HPDE6-E6E7 (cell line): ENCODE measurements around the gene GMEB2.
"Not testable (repeated sequence)": the region's sequence is repeated elsewhere in the genome, so short reads cannot be mapped to it uniquely, and the experiment has no call there.

Experiments used
- DNase-seq: peaks from one replicate; pipeline ENCODE4 v3.0.0; 2011; ENCODE audit warnings: missing footprints; ENCODE audit errors: extremely low spot score

Gene GMEB2

GRCh38 chr20:63639093-63639975 lies 12.4 kb upstream of the GMEB2 start:
- DNase-seq: no peak

- DNase-seq: no peak
Measured at GRCh38 chr20:63636752-63637628, 10.1 kb upstream of the GMEB2 start.

- DNase-seq: no peak
Measured at GRCh38 chr20:63635431-63636141, 8.7 kb upstream of the GMEB2 start.

GRCh38 chr20:63633732-63634131 lies 6.8 kb upstream of the GMEB2 start:
- no peak for DNase-seq

- not testable (repeated sequence) for DNase-seq
Measured at GRCh38 chr20:63631426-63631825, 4.5 kb upstream of the GMEB2 start.

- not testable (repeated sequence) for DNase-seq
Measured at GRCh38 chr20:63630956-63631355, 4.1 kb upstream of the GMEB2 start.

- no peak for DNase-seq
Measured at GRCh38 chr20:63628246-63628975, 1.5 kb upstream of the GMEB2 start.

GRCh38 chr20:63627751-63628245 lies 897 bp upstream of the GMEB2 start:
- DNase-seq: no peak

GRCh38 chr20:63627129-63627750 lies 339 bp upstream of the GMEB2 start:
- peak; percentile 99 for DNase-seq

GRCh38 chr20:63625771-63626423 lies 1.0 kb downstream of the GMEB2 start:
- DNase-seq: no peak

DNA sequence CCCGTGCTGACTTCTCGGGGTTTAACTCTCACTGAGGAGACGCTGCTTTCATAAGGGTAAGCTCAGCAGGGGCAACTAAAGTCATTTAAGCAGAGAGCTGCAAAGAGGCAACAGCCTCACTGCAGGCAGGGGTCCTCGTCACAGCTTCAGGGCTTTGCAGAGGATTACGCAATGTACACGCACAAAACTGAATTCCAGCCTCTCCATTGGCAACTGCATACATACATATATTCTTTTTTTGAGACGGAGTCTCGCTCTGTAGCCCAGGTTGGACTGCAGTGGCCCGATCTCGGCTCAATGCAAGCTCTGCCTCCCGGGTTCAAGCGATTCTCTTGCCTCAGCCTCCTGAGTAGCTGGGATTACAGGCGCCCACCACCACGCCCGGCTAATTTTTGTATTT lies 2.4 kb downstream of the GMEB2 start:
- DNase-seq: no peak

DNA sequence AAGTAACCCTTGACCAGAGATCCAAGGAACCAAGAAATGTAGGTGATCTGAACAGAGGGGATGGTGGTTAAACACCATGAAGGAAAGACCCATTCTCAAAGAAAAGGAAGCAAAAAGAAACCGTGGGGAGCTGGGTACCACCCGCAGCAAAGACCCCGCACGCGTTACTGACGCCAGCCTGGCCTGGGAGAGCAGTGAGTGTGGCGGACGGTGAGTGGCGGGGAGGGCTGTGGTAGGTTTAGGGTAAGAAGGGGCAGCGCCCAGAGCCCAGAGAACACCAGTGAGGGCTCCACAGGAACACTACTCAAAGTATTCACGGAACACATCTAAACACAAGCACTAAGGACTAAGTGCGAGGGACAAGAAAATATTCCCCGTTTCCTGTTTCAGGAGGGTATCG lies 4.2 kb downstream of the GMEB2 start:
- no peak for DNase-seq

DNA sequence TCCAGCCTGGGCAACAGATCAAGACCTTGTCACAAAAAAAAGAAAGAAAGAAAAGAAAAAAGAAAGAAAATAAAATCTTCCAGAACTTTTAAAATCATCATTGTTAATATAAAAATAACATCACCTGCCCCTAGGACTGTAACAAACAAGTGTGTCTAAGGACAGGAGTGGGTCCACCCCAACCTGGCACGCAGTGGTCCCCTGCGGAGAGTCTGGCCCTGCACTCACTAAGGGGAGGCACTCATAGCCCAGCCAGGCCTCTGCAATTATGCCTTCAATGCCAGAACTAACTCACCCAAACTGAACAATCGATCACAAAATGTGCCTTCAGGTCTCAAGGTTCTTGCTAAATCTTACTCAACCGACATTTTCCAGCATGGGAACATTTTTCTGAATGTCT lies 4.8 kb downstream of the GMEB2 start:
- no peak for DNase-seq

- DNase-seq: no peak
Measured at GRCh38 chr20:63620991-63621390, 5.9 kb downstream of the GMEB2 start.

DNA sequence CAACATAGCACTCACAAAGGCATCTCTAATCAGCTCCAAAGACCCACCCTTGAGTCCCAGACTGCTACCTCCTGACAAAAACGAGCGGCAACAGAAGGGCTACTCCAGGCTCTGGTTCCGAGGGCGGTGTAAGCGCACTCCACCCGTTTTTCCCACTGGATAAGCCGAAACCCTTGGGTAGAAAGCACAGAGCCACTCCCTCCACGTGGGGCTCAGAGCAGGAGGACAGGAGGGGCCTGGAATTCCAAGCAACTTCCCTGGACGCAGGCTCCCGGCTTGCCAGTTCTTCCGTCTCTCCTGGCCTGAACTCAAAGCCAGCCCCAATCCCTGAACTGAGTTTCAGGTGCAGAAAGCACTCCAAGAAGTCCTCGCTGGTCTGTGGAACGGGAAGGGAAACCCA lies 7.4 kb downstream of the GMEB2 start:
- DNase-seq: no peak

DNA sequence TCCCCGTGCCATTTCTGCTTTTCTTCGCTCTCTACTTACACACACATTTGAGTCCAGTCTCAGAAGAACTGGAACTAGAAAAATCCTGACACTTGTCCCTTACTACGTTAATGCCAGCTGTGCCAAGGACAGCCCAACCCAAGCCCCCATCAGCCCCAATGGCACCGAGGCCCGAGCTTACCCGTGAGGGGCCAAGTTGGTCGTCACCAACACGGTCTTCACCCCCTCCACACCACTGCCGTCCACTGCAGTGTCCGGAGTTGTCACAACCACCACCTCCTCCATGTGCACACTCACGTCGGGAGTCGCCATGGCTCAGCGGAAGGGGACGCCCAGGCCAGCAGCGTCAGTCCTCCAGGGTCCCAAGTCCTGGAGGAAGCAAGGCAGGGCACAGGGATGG lies 7.8 kb downstream of the GMEB2 start:
- DNase-seq: no peak

DNA sequence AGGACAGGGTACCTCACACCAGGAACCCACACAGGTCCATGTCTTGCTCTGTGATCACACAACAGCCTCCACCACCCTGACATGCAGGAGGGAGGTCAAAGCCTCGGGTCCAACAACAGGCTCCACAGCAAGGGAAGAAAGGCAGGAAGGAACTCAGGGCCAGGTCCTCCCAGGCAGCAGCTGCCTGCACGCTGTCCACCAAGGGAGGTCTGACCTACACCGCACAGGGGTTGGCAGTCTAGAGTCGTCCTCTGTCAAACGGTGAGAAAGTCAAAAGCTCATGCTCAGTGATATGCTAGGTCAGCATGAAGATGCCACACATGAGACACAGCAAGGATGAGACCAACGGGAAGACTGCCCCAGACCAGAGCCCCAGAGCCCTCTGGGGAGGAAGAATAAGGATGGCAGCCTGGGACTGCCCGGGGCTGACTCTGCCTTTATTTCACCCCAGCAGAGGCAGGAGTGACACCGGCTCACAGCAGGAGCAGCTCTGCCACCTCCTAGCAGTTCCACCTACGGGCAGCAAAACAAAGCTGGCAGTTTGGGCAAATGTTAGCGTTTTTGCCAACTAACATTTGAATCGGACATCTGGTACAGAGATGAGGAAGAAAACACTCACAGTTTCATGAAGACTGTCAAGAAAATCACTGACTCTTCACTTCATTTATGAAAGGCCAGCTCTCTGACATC lies 8.5 kb downstream of the GMEB2 start:
- DNase-seq: no peak

- no peak for DNase-seq
Measured at GRCh38 chr20:63617876-63618265, 9.0 kb downstream of the GMEB2 start.

GRCh38 chr20:63617092-63617875 lies 9.6 kb downstream of the GMEB2 start:
- no peak for DNase-seq
